BE2C (cell line): ENCODE data around the gene SHISA7.

Experiments
- DNase-seq: peaks from one replicate; pipeline ENCODE4 v3.0.0-alpha.2; 2020
- H3K27me3 ChIP-seq: fragments of 250-450 bp; sonication (Bioruptor Pico); 2 replicates; pipeline ENCODE4 v1.5.1; 2020; ENCODE audit warnings: mild to moderate bottlenecking
- H3K36me3 ChIP-seq: fragments of 250-450 bp; sonication (Bioruptor Pico); 2 replicates; pipeline ENCODE4 v1.5.1; 2020; ENCODE audit warnings: mild to moderate bottlenecking
- H3K4me1 ChIP-seq: fragments of 250-450 bp; sonication (Bioruptor Pico); 2 replicates; pipeline ENCODE4 v1.5.1; 2020
- H3K4me3 ChIP-seq: 2 replicates; pipeline ENCODE4 v1.5.1; 2011; ENCODE audit warnings: low read depth, low read length
- H3K9me3 ChIP-seq: fragments of 250-450 bp; sonication (Bioruptor Pico); 2 replicates; pipeline ENCODE4 v1.5.1; 2020
- TF ChIP-seq, protein P1 (sequence below): IDR thresholded peaks from 2 replicates; pipeline ENCODE4 v1.5.1; 2012; ENCODE audit warnings: mild to moderate bottlenecking, low read depth, low read length

SHISA7 gene

DNA sequence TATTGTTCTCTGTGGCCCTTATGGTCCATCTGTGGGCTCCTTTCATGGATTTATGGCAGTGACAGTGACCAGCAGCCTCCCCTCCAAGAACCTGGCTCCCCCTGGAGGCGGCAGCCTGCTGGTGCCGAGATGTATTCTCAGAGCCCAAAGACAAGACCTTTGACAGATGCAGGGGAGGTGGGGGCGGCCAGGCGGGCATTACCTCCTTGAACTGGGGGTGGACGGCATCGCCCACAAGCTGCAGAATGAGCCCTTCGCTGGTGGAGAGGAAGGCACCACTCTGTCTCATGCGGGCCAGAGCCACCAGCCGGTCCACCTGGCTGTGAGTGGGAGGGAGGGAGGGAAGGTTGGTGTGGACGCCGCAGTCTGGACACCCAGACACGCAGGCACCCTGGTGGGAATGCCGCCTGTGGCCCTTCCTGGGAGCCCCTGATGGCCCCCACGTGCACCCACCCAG, 11.7 kb upstream of the SHISA7 start:
- H3K9me3 ChIP-seq = no peaks in the 10 kb centered on the region
- TF ChIP-seq, protein P1, sequence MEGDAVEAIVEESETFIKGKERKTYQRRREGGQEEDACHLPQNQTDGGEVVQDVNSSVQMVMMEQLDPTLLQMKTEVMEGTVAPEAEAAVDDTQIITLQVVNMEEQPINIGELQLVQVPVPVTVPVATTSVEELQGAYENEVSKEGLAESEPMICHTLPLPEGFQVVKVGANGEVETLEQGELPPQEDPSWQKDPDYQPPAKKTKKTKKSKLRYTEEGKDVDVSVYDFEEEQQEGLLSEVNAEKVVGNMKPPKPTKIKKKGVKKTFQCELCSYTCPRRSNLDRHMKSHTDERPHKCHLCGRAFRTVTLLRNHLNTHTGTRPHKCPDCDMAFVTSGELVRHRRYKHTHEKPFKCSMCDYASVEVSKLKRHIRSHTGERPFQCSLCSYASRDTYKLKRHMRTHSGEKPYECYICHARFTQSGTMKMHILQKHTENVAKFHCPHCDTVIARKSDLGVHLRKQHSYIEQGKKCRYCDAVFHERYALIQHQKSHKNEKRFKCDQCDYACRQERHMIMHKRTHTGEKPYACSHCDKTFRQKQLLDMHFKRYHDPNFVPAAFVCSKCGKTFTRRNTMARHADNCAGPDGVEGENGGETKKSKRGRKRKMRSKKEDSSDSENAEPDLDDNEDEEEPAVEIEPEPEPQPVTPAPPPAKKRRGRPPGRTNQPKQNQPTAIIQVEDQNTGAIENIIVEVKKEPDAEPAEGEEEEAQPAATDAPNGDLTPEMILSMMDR = peak; percentile 84
- H3K4me1 ChIP-seq = peaks cover 3% of the 10 kb centered on the region
- DNase-seq = peak; percentile 73
- H3K4me3 ChIP-seq = no peak overlapping the region
- peaks cover 3% of the 10 kb centered on the region; the same call in 1 of the 2 replicates for H3K36me3 ChIP-seq
- H3K27me3 ChIP-seq = peaks cover 13% of the 10 kb centered on the region

DNA sequence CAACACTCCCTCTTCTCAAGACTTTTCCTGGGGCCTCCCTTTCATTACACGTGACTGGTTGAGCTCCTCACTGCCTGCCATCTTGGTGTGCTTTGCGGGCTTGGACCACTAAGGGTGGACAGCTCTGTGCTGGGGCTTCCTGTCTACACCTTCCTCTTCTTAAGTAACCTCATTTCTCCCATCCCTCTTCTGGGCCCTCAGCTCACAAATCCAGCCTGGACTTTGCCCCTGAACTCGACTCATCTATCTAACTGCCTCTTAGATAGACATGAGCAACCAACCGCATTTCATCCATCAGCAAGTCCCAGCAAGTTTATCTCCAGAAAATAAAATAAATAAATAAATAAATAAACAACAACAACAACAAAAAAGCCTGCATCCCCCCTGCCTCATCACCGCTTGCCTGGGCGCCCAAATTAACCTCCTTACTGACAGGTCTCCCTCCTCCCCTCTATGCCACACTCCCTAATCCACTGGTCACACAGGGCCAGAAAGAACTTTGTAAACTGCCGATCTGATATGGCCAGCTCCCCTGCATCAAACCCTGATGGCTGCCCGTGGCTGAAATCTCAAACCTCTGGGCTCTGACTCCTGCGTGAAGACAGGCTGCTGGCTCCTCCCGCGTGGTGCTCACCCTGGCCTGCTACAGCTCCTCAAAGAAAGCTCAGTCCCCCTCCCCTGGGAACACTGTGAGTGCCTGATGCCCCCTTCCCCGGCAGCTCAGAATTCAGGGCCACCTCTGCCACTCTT, 10.6 kb upstream of the SHISA7 start:
- no peak overlapping the region for H3K4me3 ChIP-seq
- H3K9me3 ChIP-seq = no peaks in the 10 kb centered on the region
- TF ChIP-seq, protein P1 = no peak
- peaks cover 19% of the 10 kb centered on the region for H3K27me3 ChIP-seq
- no peaks in the 10 kb centered on the region for H3K4me1 ChIP-seq
- no peak for DNase-seq
- peaks cover 3% of the 10 kb centered on the region; the same call in 1 of the 2 replicates for H3K36me3 ChIP-seq

DNA sequence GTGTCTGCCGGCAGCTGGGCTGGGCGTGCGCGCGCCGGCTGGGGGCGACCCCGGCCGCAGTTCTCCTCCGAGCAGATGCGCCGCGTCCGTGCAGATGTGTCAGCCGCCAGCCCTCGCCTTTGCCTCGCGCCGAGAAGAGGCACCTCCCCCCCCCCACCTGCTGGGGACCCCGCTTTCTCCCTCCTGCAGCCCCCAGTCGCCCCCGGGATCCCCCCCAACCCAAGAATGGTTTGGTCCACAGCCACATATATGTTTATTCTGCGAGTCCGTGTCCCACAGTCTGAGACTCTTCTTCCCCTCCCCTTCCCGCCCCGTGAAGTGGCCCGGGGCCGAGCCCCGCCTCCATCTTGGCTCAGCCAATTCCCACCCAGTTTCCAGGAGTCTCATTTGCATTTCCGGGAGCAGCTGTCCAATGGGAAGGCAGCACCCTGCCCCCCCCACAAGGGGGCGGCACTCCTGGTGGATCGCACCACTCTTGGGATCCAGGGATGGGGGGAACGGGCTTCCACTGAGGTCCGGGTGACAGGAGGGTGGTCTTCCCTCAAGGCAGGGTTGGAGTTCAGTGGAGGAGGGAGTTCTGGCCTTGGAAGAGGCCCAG, 9.7 kb upstream of the SHISA7 start:
- H3K9me3 ChIP-seq = no peaks in the 10 kb centered on the region
- peak overlapping the region; percentile 59 for H3K4me3 ChIP-seq
- peaks cover 3% of the 10 kb centered on the region; the same call in 1 of the 2 replicates for H3K36me3 ChIP-seq
- TF ChIP-seq, protein P1 = no peak
- H3K27me3 ChIP-seq = peaks cover 19% of the 10 kb centered on the region
- H3K4me1 ChIP-seq = no peaks in the 10 kb centered on the region
- peak; percentile 97 for DNase-seq

DNA sequence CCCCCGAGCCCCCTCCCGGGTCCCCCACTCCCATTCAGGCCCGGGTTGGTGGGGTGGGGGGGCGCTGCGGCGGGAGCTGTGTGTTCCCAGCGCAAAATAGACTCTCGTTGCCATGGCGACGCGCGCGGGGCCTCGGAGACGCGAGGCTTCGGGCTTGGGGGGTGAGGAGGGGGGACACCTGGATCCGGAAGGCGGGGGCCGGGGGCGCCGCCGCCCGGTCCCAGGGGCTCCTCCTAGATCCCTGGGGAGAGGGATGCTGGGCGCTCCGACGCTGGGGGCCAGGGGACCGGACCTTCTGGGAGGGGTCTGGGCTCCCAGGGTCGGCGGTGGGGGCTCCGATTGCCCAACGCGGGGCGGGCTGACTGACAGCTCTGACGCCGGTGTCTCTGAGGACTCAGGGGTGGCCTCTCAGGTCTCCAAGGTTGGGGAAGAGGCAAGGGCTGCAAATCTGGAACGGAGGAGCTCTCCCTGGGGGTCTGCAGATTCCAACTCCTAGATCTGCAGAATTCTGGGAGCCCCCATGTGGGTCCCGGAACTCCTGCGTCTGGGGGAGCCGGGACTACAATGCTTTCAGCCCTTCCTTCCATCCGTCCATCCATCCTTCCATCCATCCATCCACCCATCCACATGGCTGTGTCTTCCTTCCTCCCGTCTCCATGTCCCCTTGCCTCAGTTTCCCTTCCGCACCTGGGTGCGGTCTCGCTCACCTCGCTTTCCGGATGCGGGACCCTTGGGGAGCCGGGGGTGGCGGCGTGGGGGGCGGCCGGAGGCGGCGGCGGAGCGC, 9.1 kb upstream of the SHISA7 start:
- no peaks in the 10 kb centered on the region for H3K9me3 ChIP-seq
- H3K4me1 ChIP-seq = no peaks in the 10 kb centered on the region
- H3K4me3 ChIP-seq = peak overlapping the region; percentile 59
- peaks cover 3% of the 10 kb centered on the region; the same call in 1 of the 2 replicates for H3K36me3 ChIP-seq
- no peak for DNase-seq
- TF ChIP-seq, protein P1 = no peak
- peaks cover 23% of the 10 kb centered on the region for H3K27me3 ChIP-seq

DNA sequence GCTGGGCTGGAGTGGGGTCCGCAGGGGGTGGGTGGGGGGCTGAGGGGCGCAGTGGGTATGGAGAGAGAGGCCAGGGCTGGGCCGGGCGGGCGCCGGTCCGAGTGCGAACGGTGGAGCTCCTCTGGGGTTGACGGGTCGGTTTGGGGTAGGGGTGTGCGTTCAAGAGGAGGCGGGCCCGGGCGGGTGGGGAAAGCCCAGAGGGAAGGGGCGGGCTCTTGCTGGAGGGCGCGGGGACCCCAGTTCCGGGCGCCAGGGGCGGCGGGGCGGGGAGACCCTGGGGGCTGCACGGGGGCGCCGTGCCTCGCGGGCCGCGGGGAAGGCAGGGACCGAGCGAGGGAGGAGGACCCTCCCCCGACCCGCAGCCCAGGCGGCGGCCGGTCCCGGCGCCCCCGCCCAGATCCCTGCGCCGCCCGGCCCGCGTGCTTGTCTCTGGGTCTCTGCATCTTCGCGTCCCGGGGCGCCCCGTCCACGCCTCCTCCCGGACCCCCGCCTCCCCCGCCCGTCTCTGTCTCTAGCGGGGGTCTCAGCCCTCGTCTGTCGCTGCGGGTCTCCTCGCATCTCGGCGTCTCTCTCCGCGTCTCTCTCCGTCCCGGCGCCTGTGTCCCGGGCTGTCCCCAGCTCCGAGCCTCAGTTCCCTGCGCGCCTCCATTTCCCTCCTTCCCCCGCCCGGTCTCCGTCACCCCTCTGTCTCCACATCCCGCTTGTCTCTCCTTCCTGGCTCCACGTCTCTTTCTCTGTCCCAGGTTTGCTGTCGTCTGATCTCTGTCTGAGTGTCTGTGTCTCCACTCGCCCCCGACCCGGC, 8.3 kb upstream of the SHISA7 start:
- Histone ChIP-seq H3K4me3 (no peak overlapping the region), H3K36me3 (peaks cover 3% of the 10 kb centered on the region; the same call in 1 of the 2 replicates), H3K27me3 (peaks cover 28% of the 10 kb centered on the region), H3K9me3 (no peaks in the 10 kb centered on the region), H3K4me1 (no peaks in the 10 kb centered on the region)
- no peak for DNase-seq
- TF ChIP-seq, protein P1 = no peak
